GM20000 (cell line): ENCODE measurements around the gene TRIM63.
"Not testable (repeated sequence)": the region's sequence is repeated elsewhere in the genome, so short reads cannot be mapped to it uniquely, and the experiment has no call there.

Source experiments
- DNase-seq: peaks from one replicate; pipeline ENCODE4 v3.0.0; 2012; ENCODE audit warnings: low spot score
- TF ChIP-seq, protein P1 (sequence below): IDR thresholded peaks from 2 replicates; pipeline ENCODE4 v1.5.1; 2012; ENCODE audit warnings: mild to moderate bottlenecking, control low read depth; ENCODE audit errors: extremely low read depth, missing control alignments

The TRIM63 gene

DNA sequence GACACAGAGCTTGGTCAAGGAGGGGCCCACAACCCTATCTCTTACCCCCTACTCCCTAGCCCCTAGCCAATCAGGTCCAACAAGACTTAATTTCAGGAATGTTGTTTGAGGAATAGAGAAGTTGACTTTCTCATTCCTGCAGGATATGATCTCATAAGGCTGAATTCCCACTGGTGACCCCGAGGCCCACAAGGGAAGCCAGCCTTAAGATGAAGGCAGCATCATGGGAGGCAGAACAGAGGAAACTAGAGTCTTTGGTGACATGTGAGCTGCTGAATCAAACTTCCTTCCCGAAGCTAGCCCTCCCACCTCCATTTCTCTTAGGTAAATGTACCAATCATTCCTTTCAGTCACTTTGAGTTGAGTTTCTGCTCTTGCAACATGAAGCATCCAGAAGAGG lies 35.1 kb upstream of the TRIM63 start:
- DNase-seq, result no peak
- TF ChIP-seq, protein P1, sequence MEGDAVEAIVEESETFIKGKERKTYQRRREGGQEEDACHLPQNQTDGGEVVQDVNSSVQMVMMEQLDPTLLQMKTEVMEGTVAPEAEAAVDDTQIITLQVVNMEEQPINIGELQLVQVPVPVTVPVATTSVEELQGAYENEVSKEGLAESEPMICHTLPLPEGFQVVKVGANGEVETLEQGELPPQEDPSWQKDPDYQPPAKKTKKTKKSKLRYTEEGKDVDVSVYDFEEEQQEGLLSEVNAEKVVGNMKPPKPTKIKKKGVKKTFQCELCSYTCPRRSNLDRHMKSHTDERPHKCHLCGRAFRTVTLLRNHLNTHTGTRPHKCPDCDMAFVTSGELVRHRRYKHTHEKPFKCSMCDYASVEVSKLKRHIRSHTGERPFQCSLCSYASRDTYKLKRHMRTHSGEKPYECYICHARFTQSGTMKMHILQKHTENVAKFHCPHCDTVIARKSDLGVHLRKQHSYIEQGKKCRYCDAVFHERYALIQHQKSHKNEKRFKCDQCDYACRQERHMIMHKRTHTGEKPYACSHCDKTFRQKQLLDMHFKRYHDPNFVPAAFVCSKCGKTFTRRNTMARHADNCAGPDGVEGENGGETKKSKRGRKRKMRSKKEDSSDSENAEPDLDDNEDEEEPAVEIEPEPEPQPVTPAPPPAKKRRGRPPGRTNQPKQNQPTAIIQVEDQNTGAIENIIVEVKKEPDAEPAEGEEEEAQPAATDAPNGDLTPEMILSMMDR, result no peak

DNA sequence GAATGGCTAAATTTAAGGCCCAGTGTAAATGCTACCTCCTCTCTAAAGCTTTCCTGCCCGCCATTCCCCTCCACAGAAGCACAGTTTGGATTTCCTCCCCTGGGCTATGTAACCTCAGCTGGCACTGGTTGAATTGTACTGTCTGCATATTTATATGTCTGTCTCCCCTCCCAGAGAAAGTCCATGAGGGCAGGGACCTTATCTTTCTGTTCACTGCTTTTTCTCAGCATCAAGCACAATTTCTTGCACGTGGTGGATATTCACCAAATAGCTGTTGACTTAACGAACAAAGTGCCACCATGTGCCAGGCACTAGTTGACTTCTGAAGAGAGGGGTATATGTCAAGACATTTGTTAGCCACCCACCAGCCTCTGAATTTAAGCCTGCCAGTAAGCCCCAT lies 34.7 kb upstream of the TRIM63 start:
- TF ChIP-seq, protein P1, result no peak
- no peak for DNase-seq

DNA sequence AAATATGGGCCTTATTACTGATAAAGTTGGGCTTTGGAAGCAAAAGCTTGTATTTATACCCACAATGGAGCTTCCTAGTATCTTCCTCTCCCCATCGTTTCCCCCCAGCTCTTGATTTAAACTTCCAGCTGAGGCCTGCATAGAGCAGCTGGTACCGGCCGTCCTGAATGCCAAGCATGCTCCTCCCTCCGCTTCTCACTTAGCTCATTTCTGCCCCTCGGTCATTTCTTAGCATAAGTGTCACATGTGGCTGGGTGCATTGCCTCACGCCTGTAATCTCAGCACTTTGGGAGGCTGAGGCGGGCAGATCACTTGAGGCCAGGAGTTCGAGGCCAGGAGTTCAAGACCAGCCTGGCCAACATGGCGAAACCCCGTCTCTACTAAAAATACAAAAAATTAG lies 32.8 kb upstream of the TRIM63 start:
- DNase-seq, result not testable (repeated sequence)

DNA sequence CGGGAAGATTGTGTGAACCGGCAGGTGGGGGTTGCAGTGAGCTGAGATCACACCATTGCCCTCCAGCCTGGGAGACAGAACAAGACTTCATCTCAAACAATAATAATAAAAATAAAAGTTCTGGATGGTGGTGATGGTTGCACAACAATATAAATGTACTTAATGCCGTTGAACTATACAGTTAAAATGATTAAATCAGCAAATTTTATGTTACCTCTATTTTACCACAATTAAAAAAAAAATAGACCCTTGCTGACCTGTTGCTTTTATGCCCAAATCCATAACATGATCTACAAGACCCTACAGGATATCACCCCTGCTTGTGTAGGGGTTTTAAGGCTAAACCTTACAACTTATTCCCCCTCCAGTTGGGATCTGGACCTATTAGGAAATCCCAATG lies 32.4 kb upstream of the TRIM63 start:
- no peak for DNase-seq
- TF ChIP-seq, protein P1, result no peak

DNA sequence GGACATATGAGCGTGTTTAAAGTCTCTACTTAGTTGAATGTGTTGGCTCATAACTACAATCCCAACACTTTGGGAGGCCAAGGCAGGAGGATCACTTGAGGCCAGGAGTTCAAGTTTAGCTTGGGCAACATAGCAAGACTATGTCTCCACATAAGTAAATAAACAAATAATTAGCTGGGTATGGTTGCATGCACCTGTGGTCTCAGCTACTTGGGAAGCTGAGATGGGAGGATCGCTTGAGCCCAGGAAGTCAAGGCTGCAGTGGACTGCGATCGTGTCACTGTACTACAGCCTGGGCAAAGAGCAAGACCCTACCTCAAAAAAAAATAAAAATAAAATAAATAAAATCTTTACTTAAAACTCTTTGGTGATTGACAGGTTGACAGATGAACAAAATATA lies 31.2 kb upstream of the TRIM63 start:
- no peak for DNase-seq
- TF ChIP-seq, protein P1, result no peak

DNA sequence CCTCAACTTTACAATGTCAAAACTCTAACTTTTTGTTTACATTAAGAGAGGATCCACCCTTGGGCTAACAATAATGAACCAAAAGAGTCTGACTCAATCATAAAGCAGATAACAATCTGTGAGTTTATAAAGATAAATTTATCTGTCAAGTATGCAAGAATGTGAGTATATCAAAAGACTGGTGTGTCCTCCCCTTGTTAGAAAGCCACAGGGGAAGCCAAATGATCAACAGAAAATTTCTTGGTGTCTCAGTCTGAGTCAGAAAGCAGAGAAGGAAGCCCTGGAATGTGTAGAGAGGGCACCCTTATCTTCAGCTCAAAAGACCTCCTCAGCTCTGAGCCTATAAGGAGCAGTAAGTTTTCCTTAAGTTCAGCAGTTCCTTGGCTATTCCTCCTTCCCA lies 30.3 kb upstream of the TRIM63 start:
- no peak for DNase-seq
- TF ChIP-seq, protein P1, result no peak

DNA sequence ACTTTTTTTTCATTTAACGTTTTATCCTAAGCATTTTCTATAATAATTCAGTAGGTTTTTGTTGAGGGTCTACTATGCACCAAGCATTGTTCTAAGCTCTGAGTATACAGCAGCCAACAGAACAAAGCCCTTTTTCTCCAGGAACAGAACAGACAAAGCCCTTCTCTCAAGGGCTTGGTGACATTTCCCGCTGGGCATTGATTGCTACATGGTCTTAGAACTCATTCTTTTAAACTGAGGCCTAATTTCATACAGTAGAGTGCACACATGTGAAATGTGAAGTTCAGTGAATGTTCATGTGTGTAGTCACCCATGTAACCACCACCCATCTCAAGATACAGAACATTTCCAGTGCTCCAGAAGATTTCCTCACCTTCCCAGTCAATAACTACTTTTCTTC lies 29.0 kb upstream of the TRIM63 start:
- DNase-seq, result no peak
- TF ChIP-seq, protein P1, result no peak

DNA sequence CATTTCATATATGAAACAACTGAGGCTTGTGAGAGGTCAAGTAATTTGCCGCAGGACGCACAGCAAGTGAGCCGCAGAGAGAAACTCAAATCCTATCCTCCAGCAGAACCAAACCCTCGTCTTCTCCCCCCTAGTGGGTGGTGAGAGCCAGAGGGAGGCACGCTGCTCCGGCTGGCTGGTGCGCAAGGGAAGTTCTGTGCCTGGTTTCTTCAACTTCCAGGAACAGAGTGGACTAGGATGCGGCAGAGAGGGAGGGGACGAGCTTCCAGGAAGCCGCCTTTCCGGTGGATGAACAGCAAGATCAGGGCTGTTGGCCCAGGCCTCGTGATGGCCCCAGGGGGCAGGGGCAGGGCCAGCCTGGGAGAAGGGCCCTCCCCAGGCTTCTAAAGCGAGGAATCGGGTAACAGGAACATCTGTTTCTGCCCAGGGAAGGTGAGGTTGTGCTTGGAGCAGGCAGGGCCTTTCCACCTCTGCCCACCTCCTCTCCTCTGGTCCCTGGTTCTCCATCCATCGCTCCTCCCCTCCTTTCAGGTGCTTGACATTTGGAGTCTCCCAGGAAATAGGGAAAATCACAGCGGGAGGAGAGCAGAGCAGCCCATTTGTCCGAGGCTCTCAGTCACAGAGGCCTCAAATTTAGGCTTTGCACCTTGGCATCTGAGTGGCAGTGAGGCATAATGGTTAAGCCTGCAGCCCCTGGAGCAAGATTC lies 27.4 kb upstream of the TRIM63 start:
- TF ChIP-seq, protein P1, result no peak
- no peak for DNase-seq
